Measurements from ENCODE around the gene NUP210L. TPM values are rescaled to one million over a fixed set of nuclear protein-coding genes. Genes with fewer than 3 reads are reported as not detected.

NUP210L gene
- polyA plus RNA-seq, 1 experiment, result not detected

DNA sequence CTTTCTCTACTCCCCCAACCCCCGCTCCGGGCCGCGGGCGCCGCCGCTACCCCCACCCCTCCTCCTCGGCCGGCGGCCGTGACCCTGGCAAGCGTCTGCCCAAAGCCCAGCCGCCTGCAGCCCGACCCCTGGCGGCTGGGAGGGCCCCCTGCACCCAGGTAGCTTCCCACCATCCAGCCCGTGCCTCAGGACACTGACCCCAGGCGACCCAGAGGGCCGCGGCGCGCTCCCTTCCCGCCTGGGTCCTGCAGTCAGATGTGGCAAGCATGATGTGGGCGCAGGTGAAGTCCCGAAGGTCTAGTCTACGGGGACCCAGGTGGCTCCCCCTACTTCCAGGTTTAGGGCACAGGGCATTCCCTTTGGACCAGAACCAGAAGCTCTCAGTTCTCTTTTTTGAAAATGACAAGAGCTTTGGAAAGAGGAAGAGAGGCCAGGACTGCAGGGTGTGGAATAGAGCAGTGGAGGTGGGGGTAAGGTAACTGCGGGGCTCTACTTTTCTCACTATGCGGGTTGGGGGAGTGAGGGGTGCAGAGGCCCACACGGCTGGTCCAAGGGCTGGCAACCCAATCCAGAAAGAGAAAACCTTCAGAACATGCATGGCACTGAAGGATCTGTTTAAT, 208.1 kb downstream of the NUP210L start, which contains the start of gene DENND4B:
DENND4B (minus strand) TSS at position 97 of the 620 bp plus-strand sequence. CDS start 2,344 bp downstream, outside the sequence.
- Histone ChIP-seq H3K36me3 (ENCODE audit: control insufficient read depth, insufficient read depth, low read length) (peaks cover 22% of the 10 kb centered on the region), H3K27me3 (ENCODE audit: control insufficient read depth, insufficient read depth, low read length) (no peaks in the 10 kb centered on the region), H3K4me3 (ENCODE audit: low read depth, low read length) (peak within 1 kb of the TSS; percentile 56)
- TF ChIP-seq CTCF (IDR thresholded peaks at IDR 0.05; ENCODE audit: insufficient read depth, low read depth, low read length), result peak; percentile 89
- no peak for DNase-seq (ENCODE audit: low read depth)
- ChIA-PET POLR2A (interaction anchor here (0.7 kb wide), 1 partner anchor 235 kb away, joined by 3 read pairs; no protein-coding TSS in a partner anchor), CTCF (interaction anchor here (0.5 to 3.4 kb wide), 31 partner anchors 8 to 594 kb away, joined by 3 to 17 read pairs (median 4); partner anchors contain the start of genes CREB3L4, CRTC2, GATAD2B and RAB13)

DNA sequence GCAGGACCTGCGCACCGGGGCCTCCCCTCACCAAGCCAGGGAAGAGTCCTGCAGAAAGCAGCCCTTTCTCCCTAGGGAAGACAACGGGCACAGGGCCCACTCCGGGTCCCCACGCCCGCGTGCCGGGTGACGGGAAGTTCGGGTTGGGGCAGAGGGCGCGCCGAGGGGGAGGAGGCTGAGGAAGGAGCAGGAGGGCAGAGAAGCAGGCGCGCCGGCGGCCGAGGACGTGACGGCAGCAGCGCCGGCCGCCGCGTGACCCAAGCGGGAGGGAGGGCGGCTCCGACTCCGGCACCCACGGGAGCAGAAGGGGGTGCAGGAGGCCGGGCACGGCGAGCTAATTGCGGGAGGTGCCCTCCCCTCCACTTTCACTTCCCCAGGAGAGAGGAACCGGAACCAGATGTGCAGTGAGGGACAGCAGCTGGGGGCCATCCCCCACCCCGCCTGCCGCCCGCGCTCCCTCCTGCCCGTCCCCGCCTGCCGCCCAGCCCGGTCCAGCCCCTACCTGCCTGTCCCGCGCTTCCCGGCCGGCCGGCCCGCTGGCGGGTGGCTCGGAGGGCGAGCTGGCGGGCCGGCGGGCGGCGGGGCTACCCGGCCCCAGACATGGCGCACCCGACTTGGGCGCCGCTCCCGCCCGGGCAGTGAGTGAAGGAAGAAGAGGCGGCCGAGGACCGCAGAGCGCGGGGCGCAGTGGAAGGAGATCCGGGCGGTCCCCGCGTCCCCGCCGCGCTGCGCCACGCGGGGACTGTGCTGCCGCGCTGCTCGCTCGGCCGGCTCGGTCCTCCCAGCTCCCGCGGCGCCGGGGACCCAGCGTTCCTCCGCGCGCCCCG, 208.9 kb downstream of the NUP210L start:
- TF ChIP-seq CTCF (IDR thresholded peaks at IDR 0.05; ENCODE audit: insufficient read depth, low read depth, low read length), result no peak
- no peak for DNase-seq (ENCODE audit: low read depth)
- H3K36me3 ChIP-seq (ENCODE audit: control insufficient read depth, insufficient read depth, low read length), result peaks cover 18% of the 10 kb centered on the region
- CTCF ChIA-PET, result interaction anchor here (0.6 to 3.4 kb wide), 28 partner anchors 9 to 594 kb away, joined by 3 to 17 read pairs (median 4); partner anchors contain the start of genes CREB3L4, CRTC2, GATAD2B and RAB13
- H3K4me3 ChIP-seq (ENCODE audit: low read depth, low read length), result peak overlapping the region; percentile 56
- POLR2A ChIA-PET, result no interaction called here
- no peaks in the 10 kb centered on the region for H3K27me3 ChIP-seq (ENCODE audit: control insufficient read depth, insufficient read depth, low read length)

DNA sequence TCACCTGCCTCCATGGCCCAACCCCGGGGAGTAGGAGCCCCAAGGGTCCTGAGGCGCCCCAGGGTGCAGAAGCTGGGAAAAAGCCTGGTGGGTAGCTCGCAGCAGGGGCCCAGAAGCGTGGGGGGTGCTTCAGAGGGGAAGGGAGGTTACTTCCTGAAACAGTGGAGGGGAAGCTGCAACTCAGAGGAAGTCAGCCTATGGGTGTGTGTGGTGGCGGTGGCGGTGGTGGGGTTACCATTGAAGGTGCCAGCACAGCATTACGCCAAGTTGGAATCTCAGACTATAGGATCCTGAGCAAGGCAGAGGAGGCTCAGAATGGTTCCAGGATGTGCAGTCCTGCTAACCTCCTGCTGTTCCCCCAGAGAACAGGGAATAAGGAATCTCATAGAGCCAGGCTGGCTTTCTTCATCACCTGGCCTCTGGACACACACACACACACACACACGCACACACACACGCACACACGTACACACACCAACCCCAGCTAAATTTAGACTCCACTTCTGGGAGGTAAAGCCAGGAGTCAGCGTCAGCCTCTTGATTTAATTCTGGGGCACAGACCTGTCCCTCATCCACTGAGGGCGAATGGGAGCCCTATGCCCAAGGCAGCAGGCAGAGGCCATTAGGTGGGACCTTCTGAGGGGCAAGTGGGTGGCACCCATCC, 209.6 kb downstream of the NUP210L start:
- ChIA-PET POLR2A (interaction anchor here (0.7 kb wide), 1 partner anchor 258 kb away, joined by 3 read pairs; no protein-coding TSS in a partner anchor), CTCF (interaction anchor here (0.9 to 3.4 kb wide), 13 partner anchors 11 to 155 kb away, joined by 3 to 17 read pairs (median 7); partner anchors contain the start of genes CREB3L4, CRTC2, RAB13 and SLC39A1)
- Histone ChIP-seq H3K4me3 (ENCODE audit: low read depth, low read length) (peak overlapping the region; percentile 56), H3K36me3 (ENCODE audit: control insufficient read depth, insufficient read depth, low read length) (peaks cover 19% of the 10 kb centered on the region), H3K27me3 (ENCODE audit: control insufficient read depth, insufficient read depth, low read length) (no peaks in the 10 kb centered on the region)
- DNase-seq (ENCODE audit: low read depth), result no peak
- no peak for TF ChIP-seq CTCF (IDR thresholded peaks at IDR 0.05; ENCODE audit: insufficient read depth, low read depth, low read length)

DNA sequence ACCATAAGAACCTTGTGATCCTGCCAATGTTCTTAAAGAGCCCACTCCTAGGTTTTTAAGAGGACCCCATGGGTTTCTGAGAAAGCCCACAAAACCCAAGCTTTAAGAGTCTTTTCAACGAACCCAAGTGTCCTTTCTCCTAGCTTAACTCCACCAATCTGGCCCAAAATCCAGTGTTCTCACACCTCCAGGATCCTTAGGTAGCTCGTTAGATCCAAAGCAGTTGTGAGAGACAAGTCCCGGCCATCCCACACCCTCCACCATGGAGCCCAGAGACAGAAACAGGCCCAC, 210.1 kb downstream of the NUP210L start:
- POLR2A ChIA-PET, result interaction anchor here (0.7 kb wide), 1 partner anchor 257 kb away, joined by 3 read pairs; no protein-coding TSS in a partner anchor
- TF ChIP-seq CTCF (IDR thresholded peaks at IDR 0.05; ENCODE audit: insufficient read depth, low read depth, low read length), result no peak
- Histone ChIP-seq H3K27me3 (ENCODE audit: control insufficient read depth, insufficient read depth, low read length) (no peaks in the 10 kb centered on the region), H3K4me3 (ENCODE audit: low read depth, low read length) (no peak overlapping the region), H3K36me3 (ENCODE audit: control insufficient read depth, insufficient read depth, low read length) (peaks cover 19% of the 10 kb centered on the region)
- no peak for DNase-seq (ENCODE audit: low read depth)
- CTCF ChIA-PET, result interaction anchor here (0.6 to 3.4 kb wide), 8 partner anchors 23 to 155 kb away, joined by 3 to 17 read pairs (median 4); partner anchors contain the start of genes CREB3L4 and RAB13
